GM12891 (cell line): ENCODE measurements around the gene CYP1A1.

Experiments
- POLR2A ChIP-seq: IDR thresholded peaks from 2 replicates; pipeline ENCODE4 v1.6.1; 2011; ENCODE audit warnings: low read depth, low read length, control low read depth
- POLR2AphosphoS5 ChIP-seq: IDR thresholded peaks from 2 replicates; pipeline ENCODE4 v1.6.1; 2011; ENCODE audit warnings: low read depth, low read length, control low read depth
- POU2F2 ChIP-seq: IDR thresholded peaks from 2 replicates; pipeline ENCODE4 v1.6.1; 2011; ENCODE audit warnings: low read depth, mild to moderate bottlenecking, control low read depth, low read length, moderate library complexity
- SPI1 ChIP-seq: IDR thresholded peaks from 2 replicates; pipeline ENCODE4 v1.6.1; 2011; ENCODE audit warnings: low read depth, low read length, control low read depth

DNA sequence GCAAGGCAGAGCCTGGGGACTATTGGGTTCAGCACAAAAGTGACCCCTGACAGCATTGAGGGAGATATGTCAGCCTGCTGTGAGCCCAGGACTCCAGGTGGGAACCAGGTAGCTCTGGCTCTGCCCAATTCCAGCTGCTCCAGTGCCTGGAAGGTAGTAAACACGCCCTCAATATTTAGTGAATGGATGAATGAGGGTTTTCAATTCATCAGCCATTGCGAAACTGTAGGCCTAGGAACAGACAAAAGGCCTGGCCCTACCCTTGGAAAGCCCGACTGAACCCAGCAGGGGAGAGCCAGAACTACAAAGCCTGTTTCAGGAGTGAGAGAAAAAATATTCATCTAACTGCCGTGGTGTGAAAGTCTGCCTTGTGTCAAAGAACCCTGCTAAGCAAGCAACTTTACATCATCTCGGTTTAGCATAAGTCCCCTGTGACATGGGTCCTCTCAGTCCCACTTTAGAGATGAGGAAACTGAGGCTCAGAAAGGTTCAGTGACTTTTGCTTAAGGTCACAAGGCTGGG lies 48.5 kb upstream of the CYP1A1 start:
- TF ChIP-seq POLR2A (no peak), SPI1 (no peak), POLR2AphosphoS5 (no peak), POU2F2 (no peak)
